NCI-H2227 (cell line): Measurements from ENCODE around the gene RNPC3.
"Not testable (repeated sequence)": the region's sequence is repeated elsewhere in the genome, so short reads cannot be mapped to it uniquely, and the experiment has no call there.

Experiments
- DNase-seq: peaks from one replicate; lab custom pipeline; 2025; ENCODE audit not compliant: unreplicated experiment; lab: John Stamatoyannopoulos, UW

The RNPC3 gene

DNA sequence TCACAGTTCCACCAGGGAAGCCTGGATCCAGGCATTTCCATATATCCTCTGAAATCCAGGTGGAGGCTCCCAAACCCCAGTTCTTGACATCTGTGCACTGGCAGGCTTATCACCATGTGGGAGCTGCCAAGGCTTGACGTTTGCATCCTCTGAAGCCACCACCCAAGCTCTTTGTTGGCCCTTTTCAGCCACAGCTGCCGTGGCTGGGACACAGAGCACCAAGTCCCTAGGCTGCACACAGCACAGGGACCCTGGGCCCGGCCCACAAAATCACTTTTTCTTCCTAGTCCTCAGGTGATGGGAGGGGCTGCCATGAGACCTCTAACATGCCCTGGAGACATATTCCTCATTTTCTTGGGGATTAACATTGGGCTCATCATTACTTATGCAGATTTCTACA lies 22.3 kb downstream of the RNPC3 start:
- DNase-seq: no peak

DNA sequence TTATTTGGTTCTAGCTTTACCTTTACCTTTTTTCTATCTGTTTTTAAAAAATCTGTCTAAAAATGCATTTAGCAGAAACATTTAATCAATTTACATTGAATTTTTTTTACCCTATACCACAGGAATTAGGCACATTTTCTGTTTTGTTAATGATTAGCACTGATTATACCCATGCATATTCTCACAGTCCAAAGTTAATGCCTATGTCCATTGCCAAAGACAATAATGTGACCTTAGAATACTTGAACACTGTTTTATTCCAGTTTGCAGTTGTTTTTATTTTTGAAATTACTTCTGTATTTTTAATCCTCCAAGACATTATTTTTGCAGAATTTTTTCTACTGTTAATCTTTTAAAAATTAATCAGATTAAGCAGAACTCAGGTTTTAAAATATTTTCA lies 34.9 kb downstream of the RNPC3 start:
- DNase-seq: no peak

DNA sequence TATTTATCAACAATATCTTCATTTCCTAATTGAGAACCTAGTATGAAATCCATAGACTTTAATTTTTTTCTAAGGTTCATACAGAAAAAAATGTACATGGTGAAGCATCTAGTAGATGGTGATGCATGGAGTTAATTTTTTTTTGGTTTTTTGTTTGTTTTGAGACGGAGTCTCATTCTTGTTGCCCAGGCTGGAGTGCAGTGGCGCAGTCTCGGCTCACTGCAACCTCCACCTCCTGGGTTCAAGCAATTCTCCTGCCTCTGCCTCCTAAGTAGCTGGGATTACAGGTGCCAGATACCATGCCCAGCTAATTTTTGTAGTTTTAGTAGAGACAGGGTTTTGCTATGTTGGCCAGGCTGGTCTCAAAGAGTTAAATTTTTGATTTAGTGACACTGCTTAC lies 35.6 kb downstream of the RNPC3 start:
- DNase-seq: not testable (repeated sequence)

DNA sequence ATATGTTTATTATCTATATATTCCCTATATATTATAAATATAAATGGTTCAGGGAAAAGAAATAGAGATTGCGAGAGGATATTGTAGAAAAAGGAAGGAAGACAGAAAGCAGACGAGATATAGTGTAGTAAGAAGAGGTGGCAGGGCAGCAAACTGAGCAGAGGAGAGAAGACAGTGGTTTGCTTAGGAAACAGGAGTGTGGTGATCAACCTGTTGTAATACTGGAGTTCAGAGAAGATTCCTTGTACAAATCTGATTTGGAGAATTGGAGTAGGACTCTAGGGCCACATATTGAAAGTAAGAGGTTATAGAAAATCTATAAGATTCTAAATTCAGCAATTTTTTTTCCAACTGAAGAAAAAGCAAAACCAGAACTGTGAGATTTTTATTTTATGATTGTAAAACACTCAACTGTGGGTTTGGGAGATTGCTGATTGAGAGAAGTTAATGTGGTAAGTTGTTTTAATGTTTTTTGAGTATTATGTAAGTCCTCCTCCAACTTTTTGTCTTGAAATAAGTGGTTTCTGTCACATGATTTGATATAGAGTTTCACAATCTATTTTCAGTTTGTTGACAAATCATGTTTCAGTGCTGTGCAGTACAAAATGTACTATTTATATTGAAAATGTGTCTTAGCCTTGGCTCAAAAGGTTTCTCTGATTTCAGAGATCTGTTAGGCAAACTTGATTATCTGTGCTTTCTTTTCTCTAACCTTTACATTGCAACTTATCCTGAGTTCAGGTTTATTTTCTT lies 36.3 kb downstream of the RNPC3 start:
- no peak for DNase-seq

DNA sequence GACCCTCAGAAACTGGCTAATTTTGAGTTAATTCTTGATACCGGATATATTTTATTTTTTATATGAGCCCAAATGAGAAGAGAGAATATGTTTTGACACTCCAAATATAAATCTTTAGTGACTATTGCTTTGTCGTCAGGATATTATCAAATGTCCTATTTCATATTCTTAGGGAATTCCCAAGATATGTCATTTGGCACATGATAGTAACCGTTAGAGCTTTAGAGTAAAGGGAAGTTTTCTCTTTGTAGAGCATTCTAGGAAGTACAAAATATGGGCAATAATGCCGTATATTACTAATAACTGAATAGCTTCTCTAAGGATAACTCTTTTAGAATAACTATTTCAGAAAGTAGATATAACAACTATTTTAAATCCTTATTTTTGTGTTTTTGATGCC lies 37.6 kb downstream of the RNPC3 start:
- DNase-seq: no peak

DNA sequence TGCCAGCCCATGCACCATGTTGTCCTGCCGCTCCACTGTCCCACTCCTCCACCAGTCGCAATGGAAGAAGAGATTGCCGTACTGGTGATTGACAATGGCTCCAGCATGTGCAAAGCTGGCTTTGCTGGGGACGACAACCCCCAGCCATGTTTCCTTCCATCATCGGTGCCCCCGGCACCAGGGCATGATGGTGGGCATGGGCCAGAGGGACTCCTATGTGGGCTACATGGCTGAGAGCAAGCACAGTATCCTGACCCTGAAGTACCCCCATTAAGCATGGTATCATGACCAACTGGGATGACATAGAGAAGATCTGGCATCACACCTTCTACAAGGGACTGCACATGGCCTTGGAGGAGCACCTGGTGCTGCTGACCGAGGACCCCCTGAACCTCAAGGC lies 44.0 kb downstream of the RNPC3 start:
- DNase-seq: no peak

DNA sequence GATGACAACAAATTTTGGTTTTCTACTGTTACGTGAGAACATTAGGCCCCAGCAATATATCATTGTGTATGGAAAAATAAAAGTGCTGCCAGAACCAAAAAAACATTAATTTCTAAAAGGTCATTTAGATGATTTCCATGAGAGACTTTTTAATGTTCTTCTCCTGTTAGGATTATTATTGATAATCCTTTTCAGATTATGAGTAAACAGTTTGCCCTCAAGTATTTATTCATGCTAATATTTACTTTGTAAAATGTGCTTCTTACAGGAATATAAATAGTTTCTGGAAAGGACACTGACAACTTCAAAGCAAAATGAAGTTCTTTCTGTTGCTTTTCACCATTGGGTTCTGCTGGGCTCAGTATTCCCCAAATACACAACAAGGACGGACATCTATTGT lies 45.8 kb downstream of the RNPC3 start, which contains the start of gene AMY2B:
Gene AMY2B, plus strand, starts transcription at position 301 of the 400 bp plus-strand sequence. Its CDS starts 14 bp downstream, at position 315.
- not testable (repeated sequence) for DNase-seq

DNA sequence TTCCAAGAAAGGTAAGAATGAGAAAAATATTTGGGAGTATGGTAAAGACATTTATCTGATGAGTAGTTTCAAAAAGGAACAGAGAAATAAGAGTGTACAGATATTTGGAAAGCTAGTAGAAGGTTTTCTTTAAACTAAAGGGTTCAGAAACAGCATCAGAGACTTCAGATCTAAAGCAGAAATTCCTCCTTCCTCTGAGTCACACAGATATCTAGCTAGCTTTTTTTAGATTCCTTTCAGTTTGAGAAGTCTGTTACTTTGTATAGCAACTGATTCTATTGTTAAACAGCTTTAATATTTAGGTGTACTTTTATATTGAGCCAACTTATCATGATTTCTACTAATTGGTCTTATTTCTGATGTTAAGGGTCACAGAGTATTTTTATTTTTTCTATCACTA lies 50.6 kb downstream of the RNPC3 start:
- no peak for DNase-seq

DNA sequence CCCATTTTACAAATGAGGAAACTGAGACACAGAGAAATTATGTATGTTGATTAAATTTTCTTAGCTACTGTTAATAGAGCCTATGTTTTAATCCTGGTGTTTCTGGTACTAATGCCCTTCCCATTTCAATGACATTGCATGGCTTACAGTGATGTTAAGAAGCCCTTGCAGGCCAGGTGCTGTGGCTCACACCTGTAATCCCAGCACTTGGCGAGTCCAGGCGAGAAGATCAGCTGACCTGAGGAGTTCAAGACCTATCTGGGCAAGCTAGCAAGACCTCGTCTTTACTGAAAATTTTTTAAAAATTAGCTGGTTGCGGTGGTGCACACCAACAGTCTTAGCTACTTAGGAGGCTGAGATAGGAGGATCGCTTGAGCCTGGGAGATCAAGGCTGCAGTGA lies 51.3 kb downstream of the RNPC3 start:
- not testable (repeated sequence) for DNase-seq

DNA sequence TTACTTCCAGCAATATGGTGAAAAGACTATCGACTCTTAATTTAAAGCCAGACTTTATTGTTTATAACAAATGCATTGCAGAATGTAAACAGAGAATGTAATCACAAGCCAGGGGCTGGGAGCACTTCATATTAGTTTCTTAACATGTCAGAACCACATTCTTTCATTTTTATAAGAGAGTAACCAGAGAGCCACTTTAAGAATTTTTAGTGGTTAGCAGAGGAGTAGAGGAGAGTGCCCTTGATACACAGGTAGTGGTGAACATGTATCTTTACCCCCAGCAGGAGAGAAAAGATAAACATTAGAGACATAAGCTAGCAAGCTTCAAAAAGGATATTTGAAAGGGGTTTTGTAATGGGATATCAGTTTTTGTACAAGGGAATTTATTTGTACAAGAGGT lies 57.0 kb downstream of the RNPC3 start:
- DNase-seq: no peak

DNA sequence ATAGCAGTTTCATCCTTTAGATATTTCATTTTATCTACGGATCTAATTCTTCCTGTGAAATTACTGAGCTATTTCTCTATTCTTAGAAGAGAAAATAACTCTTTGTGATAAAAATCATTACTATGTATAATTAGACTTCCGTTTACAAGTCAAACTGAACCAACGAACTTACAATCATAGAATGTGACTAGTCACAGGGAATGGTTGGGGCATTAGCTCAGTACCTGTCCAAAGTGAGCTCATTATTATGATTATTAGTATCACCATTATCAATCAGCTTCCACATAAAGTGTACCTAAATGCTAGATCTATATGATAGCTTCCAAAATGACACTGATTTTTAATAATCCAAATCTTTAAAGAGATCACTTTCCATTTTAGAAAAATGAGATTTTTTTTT lies 58.4 kb downstream of the RNPC3 start:
- DNase-seq: no peak

DNA sequence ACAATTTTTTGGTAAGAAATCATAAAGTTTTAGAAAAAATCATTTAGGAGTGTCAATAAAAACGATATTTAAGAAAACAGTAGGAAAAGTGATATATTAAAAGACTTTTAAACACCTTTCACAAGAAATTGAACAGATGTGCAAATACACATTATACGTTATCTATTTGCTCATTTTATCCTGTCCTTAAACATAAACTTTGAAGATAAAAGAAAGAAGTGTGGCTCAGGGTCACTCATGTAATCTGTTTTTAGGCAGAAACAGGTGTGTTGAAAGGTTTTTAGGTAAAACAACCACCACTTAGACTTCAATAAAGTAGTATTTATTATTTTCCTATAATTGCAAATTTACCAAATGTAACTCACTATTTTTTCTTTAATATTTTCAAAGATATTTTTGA lies 59.0 kb downstream of the RNPC3 start:
- DNase-seq: no peak

DNA sequence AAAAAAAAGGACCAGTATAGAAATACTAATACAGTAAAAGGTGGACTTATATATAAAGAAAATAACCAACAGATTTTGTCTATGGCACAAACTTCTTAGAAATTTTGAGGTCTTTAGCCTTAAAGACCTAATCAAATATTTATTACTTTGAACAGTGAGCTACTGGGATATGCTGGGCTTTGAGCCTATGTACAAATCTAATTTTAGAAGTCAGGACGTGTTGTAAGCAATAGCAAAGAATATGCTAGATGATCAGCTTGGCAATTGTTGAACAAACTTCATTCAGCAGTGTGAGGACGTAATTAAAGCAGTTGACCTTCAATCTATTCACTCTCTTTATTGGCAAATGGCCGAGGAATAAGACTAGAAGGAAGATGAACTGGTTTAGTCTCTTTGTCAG lies 77.2 kb downstream of the RNPC3 start:
- not testable (repeated sequence) for DNase-seq
